Stimulated activated CD8-positive, alpha-beta memory T cell treated with anti-CD3 and anti-CD28 coated beads, Interleukin-12 subunit alpha, Interleukin-12 subunit beta, amount 100 ng/mL, for 24 hours (primary cell): Measurements from ENCODE around the gene BHLHE41.

Experiments used
- DNase-seq: peaks from one replicate; pipeline ENCODE4 v3.0.0-alpha.2; 2020; ENCODE audit errors: extremely low read depth

Gene BHLHE41

GRCh38 chr12:26113853-26114719 is 10.8 kb downstream of the BHLHE41 start:
- peak; percentile 46 for DNase-seq

DNA sequence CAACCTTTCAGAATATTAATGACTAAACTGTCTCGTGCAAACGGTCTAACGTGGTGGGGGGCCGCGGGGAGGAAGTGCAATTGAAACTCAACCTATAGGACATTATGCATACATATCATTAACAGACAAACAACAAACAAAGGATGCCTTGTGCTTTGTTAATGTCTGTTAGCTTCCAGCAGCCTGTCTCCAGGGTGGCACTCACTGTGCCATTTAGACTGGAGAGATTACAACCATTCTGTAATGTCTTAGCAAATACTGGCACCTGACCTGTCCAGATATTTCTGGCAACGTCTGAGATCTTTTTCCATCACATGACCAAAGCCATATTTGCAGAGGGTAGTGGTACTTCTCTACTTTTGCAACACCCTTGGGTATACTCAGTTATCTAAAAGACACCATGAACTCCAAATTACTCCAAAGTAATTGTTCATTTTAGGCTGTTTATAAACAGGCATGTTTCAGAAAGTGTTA is 11.6 kb downstream of the BHLHE41 start:
- no peak for DNase-seq

GRCh38 chr12:26112703-26113147 is 12.1 kb downstream of the BHLHE41 start:
- DNase-seq: no peak

GRCh38 chr12:26112232-26112631 is 12.6 kb downstream of the BHLHE41 start:
- no peak for DNase-seq

DNA sequence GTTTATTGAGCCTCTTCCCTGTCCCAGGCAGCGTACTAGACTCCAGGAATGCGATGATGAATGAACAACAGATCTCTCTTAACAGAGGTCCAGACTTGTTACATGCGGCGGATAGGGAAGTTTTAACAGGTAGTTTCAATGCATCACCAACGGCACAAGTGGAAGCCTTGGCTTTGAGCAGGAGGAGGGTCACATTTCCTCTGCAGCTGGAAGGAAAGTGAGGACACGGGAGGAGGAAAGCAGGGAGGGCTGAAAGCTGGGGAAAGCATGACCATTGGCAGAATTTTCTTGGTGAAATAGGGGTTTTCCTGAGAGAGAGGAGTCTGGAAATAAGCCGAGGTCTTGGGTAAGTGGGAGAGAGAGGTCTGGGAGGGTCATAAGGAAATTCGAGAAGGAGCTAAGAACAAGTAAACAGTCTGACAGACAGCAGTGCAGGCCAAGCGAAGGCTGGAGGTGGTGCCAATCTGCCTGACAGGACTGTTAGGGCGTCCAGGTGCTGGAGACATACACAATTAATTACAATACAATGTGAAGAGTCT is 15.4 kb downstream of the BHLHE41 start:
- DNase-seq: no peak

DNA sequence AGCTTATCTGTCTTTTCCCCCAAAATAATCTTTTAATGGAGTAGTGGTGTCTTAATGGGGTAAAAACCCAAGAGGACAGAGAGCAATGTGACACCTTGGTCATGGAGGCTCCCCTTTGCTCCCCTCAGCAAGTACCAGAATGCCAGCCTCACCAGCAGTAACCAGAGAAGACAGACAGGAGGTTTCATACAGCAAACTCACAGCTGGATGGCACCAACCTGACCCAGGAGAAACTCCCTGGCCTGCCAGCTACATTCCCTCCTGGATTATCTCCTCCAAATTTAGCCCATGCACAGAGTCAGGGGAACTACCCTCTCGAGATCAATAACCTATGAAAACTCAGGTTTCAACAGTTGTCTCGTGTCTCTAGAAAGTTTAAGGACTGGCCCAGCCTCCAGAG is 15.9 kb downstream of the BHLHE41 start:
- no peak for DNase-seq

- no peak for DNase-seq
Measured at GRCh38 chr12:26106347-26106746, 18.5 kb downstream of the BHLHE41 start.

DNA sequence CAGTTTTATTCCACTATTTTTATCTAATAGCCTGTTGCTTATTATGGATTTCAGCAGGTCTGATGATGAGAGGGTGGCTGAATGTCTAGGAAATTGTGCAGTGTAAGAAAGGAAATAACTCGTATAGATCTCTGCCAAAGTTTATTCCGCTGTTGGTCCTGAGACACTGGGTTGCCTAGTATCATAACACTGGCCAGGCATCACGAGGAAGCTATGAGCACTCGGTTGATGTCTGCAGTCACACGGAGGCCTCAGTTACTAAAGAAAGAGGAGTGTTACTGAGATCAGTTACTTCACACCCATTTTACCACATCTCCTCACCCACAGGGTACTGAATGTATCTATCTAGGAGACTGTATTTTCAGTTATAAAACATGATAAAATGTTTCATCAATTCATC is 21.9 kb downstream of the BHLHE41 start:
- no peak for DNase-seq

DNA sequence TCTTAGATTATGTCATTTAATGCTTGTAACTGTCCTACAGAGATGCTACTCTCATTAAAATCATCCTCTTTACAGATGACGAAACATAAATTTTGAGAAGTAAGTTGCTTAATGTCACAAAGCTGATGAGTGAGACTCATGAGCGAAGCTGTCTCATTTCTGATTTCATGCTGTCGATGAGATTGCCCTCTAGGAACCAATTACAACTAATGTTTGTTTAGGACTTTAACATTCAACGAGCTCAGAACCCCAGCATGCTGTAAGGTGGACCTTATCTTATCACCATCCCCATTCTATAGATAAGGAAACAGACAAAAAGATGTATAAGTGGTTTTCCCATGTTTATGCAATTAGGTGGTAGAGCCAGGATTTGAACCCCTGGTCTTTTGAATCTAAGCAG is 23.1 kb downstream of the BHLHE41 start:
- DNase-seq: no peak

GRCh38 chr12:26101350-26101734 is 23.5 kb downstream of the BHLHE41 start:
- no peak for DNase-seq

GRCh38 chr12:26100666-26101349 is 24.0 kb downstream of the BHLHE41 start:
- no peak for DNase-seq

- no peak for DNase-seq
Measured at GRCh38 chr12:26097046-26097878, 27.6 kb downstream of the BHLHE41 start.

DNA sequence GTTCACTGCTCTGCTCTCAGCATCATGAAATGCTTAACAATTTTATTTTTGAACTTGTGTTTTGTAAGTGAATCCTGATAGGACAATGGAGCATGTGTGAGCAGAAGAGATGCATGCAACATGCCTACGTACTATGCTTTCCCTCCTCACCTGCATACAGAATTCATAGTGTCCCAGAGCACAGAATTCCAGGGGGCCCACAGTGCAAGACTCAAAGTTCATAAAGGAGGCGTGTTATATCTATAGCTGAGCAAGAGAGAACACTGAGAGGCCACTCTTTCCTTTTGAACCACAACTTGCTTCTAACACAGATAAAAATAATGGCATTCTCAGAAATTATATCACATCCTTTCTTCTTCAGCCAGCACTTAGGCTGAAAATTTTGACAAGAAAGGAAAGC is 28.8 kb downstream of the BHLHE41 start:
- DNase-seq: no peak

DNA sequence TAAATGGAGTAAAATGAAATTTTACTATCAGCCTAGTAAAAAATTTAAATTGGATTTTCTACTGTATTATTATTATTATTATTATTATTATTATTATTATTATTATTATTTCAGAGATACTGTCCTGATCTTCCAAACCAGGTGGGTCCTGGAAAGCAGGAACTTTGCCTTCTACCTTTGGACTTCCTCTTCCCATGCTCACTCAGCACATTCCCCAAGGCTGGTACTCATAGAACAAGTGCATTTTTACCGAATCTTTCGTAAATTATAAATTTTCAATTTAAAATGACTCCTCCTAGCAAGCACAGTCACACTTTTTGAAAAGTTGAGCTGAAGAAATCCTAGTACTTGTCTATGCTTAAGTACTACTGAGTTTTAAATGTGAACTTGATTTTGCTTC is 29.7 kb downstream of the BHLHE41 start:
- no peak for DNase-seq

DNA sequence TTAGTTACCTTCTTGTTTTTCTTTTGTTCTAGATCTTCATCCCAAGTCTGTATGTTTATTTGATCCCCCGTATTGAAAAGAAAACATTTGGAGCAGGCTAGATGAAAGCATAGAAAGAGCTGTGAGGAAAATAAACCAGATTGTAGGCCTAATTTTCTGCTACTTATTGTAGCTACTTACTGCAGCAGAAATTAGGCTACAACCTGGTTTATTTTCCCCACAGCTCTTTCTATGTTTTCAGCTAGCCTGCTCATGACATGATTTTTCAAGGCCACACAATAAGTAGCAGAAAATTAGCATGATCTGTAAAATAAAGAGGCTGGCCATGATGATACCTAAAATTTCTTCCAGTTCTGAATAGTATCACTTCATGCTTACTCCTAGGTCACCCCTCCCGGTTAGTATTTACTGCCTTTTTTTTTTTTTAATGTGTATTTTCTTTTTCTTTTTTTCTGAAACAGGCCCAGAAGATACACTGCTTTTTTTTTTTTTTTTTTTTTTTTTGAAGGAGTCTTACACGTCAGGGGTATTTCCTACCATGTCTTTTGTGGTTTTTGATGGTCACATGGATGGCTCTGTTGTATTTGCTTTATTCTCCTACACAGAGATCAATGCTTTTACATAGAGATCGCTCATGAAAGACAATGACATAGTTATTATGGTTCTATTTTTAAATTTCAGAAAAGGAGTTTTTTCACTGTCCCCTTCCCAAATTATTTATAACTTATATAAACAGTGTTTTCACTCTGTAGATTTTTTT is 32.3 kb downstream of the BHLHE41 start:
- no peak for DNase-seq

GRCh38 chr12:26091822-26092221 is 33.0 kb downstream of the BHLHE41 start:
- no peak for DNase-seq

DNA sequence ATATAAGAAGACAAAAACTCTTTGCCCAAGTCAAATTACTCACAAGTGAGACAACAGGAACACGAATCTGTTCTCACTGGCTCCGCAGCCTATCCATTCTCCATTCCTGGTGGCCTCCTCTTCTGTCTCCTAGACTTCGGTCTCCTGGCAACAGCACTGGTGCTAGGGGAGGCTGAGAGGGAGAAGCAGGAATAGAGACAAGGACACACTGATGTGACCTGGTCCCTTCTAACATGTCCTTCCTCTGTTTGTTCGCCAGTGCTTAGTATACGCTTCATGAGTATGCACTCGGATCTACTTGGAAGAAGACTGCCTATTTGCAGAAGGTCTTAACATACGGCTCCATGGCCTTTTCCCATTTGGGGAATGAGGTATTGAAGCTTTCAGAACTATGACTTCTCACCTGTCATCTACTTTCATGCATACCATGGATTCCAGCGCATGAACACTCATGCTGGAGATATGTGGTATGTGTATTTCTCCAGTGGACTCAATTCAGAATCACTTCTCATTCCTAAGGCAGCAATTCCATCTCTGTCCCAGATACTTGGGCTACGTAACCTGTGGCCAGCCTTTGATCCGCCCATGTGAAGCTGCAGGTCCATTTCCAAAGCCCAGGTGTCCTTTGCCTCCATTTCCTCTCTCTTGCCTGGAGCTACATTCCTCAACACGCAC is 33.9 kb downstream of the BHLHE41 start:
- no peak for DNase-seq

- DNase-seq: no peak
Measured at GRCh38 chr12:26088998-26089397, 35.8 kb downstream of the BHLHE41 start.

- DNase-seq: no peak
Measured at GRCh38 chr12:26086936-26087335, 37.9 kb downstream of the BHLHE41 start.

DNA sequence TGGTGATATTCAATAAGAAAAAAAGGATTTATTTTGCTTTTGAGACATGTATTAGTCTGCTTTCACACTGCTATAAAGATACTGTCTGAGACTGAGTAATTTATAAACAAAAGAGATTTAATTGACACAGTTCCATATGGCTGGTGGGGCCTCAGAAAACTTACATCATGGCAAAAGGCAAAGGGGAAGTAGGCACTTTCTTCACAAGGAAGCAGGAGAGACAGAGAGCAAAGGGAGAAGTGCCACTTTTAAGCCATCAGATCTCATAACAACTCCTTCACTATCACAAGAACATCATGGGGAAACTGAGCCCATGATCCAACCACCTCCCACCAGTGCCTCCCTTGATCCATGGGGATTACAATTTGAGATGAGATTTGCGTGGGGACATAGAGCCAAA is 43.9 kb downstream of the BHLHE41 start:
- DNase-seq: no peak
